GM23338 (cell line): ENCODE results near the gene USF2. TPM values are rescaled to one million over a fixed set of nuclear protein-coding genes. Genes with fewer than 3 reads are reported as not detected.

ENCODE experiments used
- ATAC-seq: fragments of 200-7000 bp; cut with Tn5 transposase; 3 replicates; pipeline ENCODE4 v1.9.1; 2020
- DNase-seq: peaks from one replicate; pipeline ENCODE4 v3.0.0-alpha.2; 2015; ENCODE audit warnings: low spot score
- H2AFZ ChIP-seq: fragments of 200-600 bp; sonication (generic); 2 replicates; pipeline ENCODE4 v1.8.0; 2016; ENCODE audit warnings: antibody characterized with exemption, mild to moderate bottlenecking, moderate library complexity
- H3F3A ChIP-seq: fragments of 200-600 bp; sonication (generic); replicated peaks from 2 replicates; pipeline ENCODE4 v1.8.0; 2017; ENCODE audit warnings: antibody characterized with exemption, mixed run types, low read depth
- H3K27ac ChIP-seq: fragments of 200-600 bp; sonication (generic); 2 replicates; pipeline ENCODE4 v1.6.1; 2016; ENCODE audit warnings: low read depth
- H3K27me3 ChIP-seq: fragments of 200-600 bp; sonication (generic); 2 replicates; pipeline ENCODE4 v1.8.0; 2016; ENCODE audit warnings: mild to moderate bottlenecking, mixed run types, moderate library complexity; ENCODE audit not compliant: insufficient read depth
- H3K36me3 ChIP-seq: fragments of 200-600 bp; sonication (generic); 2 replicates; pipeline ENCODE4 v1.8.0; 2016; ENCODE audit warnings: mild to moderate bottlenecking; ENCODE audit not compliant: insufficient read depth
- H3K4me1 ChIP-seq: fragments of 200-600 bp; sonication (generic); 2 replicates; pipeline ENCODE4 v1.8.0; 2016; ENCODE audit warnings: mild to moderate bottlenecking, moderate library complexity; ENCODE audit not compliant: insufficient read depth
- H3K4me2 ChIP-seq: fragments of 200-600 bp; sonication (generic); 2 replicates; pipeline ENCODE4 v1.7.1; 2017; ENCODE audit warnings: mixed run types
- H3K4me3 ChIP-seq: fragments of 200-600 bp; sonication (generic); 2 replicates; pipeline ENCODE4 v1.6.1; 2016; ENCODE audit warnings: mixed run types
- H3K79me2 ChIP-seq: fragments of 200-600 bp; sonication (generic); replicated peaks from 2 replicates; pipeline ENCODE4 v1.8.0; 2017; ENCODE audit warnings: mild to moderate bottlenecking; ENCODE audit not compliant: insufficient read depth
- H3K9me2 ChIP-seq: fragments of 200-600 bp; sonication (generic); 2 replicates; pipeline ENCODE4 v1.8.0; 2017; ENCODE audit not compliant: insufficient read depth
- H4K20me1 ChIP-seq: fragments of 200-600 bp; sonication (generic); replicated peaks from 2 replicates; pipeline ENCODE4 v1.8.0; 2017; ENCODE audit warnings: mild to moderate bottlenecking; ENCODE audit not compliant: insufficient read depth
- H3K27ac Mint-ChIP-seq: 2 replicates; pipeline ENCODE4 v1.8.0; 2020; ENCODE audit warnings: inconsistent platforms, mild to moderate bottlenecking, moderate library complexity, mixed read lengths
- H3K27me3 Mint-ChIP-seq: 3 replicates; pipeline ENCODE4 v1.8.0; 2022; ENCODE audit warnings: low read depth, mild to moderate bottlenecking, moderate library complexity, mixed read lengths, inconsistent platforms; ENCODE audit not compliant: insufficient read depth, poor library complexity
- H3K36me3 Mint-ChIP-seq: 3 replicates; pipeline ENCODE4 v1.8.0; 2021; ENCODE audit warnings: low read depth, mild to moderate bottlenecking, inconsistent platforms, moderate library complexity, mixed read lengths
- H3K4me1 Mint-ChIP-seq: 3 replicates; pipeline ENCODE4 v1.8.0; 2020; ENCODE audit warnings: mild to moderate bottlenecking, inconsistent platforms, mixed read lengths
- H3K4me3 Mint-ChIP-seq: 3 replicates; pipeline ENCODE4 v1.8.0; 2021; ENCODE audit warnings: moderate library complexity, mild to moderate bottlenecking, inconsistent platforms, mixed read lengths
- H3K9me3 Mint-ChIP-seq: 3 replicates; pipeline ENCODE4 v1.8.0; 2020; ENCODE audit warnings: moderate library complexity, mild to moderate bottlenecking, inconsistent platforms, mixed read lengths
- ETS1 ChIP-seq: IDR thresholded peaks from 2 replicates; pipeline ENCODE4 v1.6.1; 2016; ENCODE audit warnings: antibody characterized with exemption
- EZH2 ChIP-seq: fragments of 200-600 bp; sonication (generic); IDR thresholded peaks from one replicate; pipeline ENCODE4 v1.8.0; 2017; ENCODE audit warnings: antibody characterized with exemption, mild to moderate bottlenecking, low read depth; ENCODE audit not compliant: unreplicated experiment
- EZH2phosphoT487 ChIP-seq: fragments of 200-600 bp; sonication (generic); IDR thresholded peaks from one replicate; pipeline ENCODE4 v1.8.1; 2018; ENCODE audit warnings: antibody characterized with exemption; ENCODE audit not compliant: unreplicated experiment
- POLR2AphosphoS5 ChIP-seq: IDR thresholded peaks from 2 replicates; pipeline ENCODE4 v1.6.1; 2016; ENCODE audit warnings: antibody characterized with exemption, low read depth
- STAT1 ChIP-seq: IDR thresholded peaks from one replicate; pipeline ENCODE4 v1.6.1; 2016; ENCODE audit warnings: antibody characterized with exemption; ENCODE audit not compliant: unreplicated experiment
- ZNF114 ChIP-seq: fragments of 250-450 bp; sonication (Bioruptor Pico); IDR thresholded peaks from 2 replicates; pipeline ENCODE4 v1.5.0; 2020; ENCODE audit warnings: mild to moderate bottlenecking, moderate library complexity
- ZNF462 ChIP-seq: fragments of 250-450 bp; sonication (Bioruptor Pico); IDR thresholded peaks from 2 replicates; pipeline ENCODE4 v1.5.0; 2020; ENCODE audit warnings: mild to moderate bottlenecking, moderate library complexity
- polyA plus RNA-seq: library from polyadenylated mRNA; unstranded; fragments of >200 nt; fragmentation: Nextera tagmentation; extraction: Ambion mirVana; gene quantifications from 2 replicates; pipeline ENCODE4 v1.2.1, GENCODE V29; 2016
- total RNA-seq: library from RNA; depleted of rRNA; stranded (reverse); fragments of >200 nt; shearing (Covaris generic); gene quantifications from 2 replicates; pipeline ENCODE4 v1.2.3, GENCODE V29; 2014

USF2 gene
- total and polyA plus RNA-seq, 2 experiments from 2014 or later, result 28.9 to 60.5 TPM

GRCh38 chr19:35301961-35302360 is 33.2 kb downstream of the USF2 start (continued):
- TF ChIP-seq ZNF462 (no peak), ZNF114 (CRISPR knock-in tag) (no peak), ETS1 (no peak), STAT1 (no peak), EZH2 (no peak)

- Histone ChIP-seq H3K79me2 (no peaks in the 10 kb centered on the region), H3K27ac (no peak overlapping the region), H3K27me3 (no peaks in the 10 kb centered on the region), H3K36me3 (no peaks in the 10 kb centered on the region), H2AFZ (no peak overlapping the region), H3K4me2 (no peak overlapping the region), H3K4me1 (no peaks in the 10 kb centered on the region; the same call in 1 of the 2 replicates), H3K4me3 (no peak overlapping the region), H3F3A (peaks cover 8% of the 10 kb centered on the region), H3K9me2 (no peaks in the 10 kb centered on the region), H4K20me1 (no peaks in the 10 kb centered on the region)
- Mint-ChIP-seq H3K36me3 (no peaks in the 10 kb centered on the region), H3K9me3 (no peaks in the 10 kb centered on the region), H3K4me3 (no peak overlapping the region), H3K27ac (no peak overlapping the region), H3K27me3 (peaks cover 9% of the 10 kb centered on the region), H3K4me1 (peaks cover 5% of the 10 kb centered on the region; the same call in 2 of the 3 replicates)
- ATAC-seq, result no peak
- DNase-seq, result no peak
- TF ChIP-seq EZH2 (no peak), ZNF462 (no peak), POLR2AphosphoS5 (no peak), EZH2phosphoT487 (no peak)
Measured at GRCh38 chr19:35302446-35302845, 33.7 kb downstream of the USF2 start.
